Liver (tissue), 9 donors: ENCODE data around the gene RAPGEF6. TPM values are rescaled to one million over a fixed set of nuclear protein-coding genes. Genes with fewer than 3 reads are reported as not detected.

ENCODE experiments used
- DNase-seq: peaks from one replicate; pipeline ENCODE4 v3.0.0-alpha.2; 2017; ENCODE audit warnings: low spot score
- H3K27ac ChIP-seq, 2 donors: one replicate each; pipeline ENCODE4 v1.7.0; 2013; ENCODE audit warnings: inconsistent platforms in 2 of 2, low read length in 2 of 2, control low read depth in 1 of 2, low read depth in 1 of 2, mild to moderate bottlenecking in 1 of 2
- H3K27me3 ChIP-seq, 4 donors: one replicate each; pipeline versions ENCODE4 v1.6.1 to v1.7.0; 2013; ENCODE audit warnings: low read length in 3 of 4, inconsistent platforms in 1 of 4, mild to moderate bottlenecking in 1 of 4, moderate library complexity in 1 of 4; ENCODE audit not compliant: control insufficient read depth in 4 of 4, insufficient read depth in 4 of 4
- H3K36me3 ChIP-seq, 4 donors: one replicate each; pipeline versions ENCODE4 v1.6.1 to v1.7.0; 2013; ENCODE audit warnings: low read length in 3 of 4, mild to moderate bottlenecking in 3 of 4, low read depth in 1 of 4, moderate library complexity in 1 of 4; ENCODE audit not compliant: control insufficient read depth in 4 of 4, insufficient read depth in 3 of 4
- H3K4me1 ChIP-seq, 4 donors: one replicate each; pipeline versions ENCODE4 v1.6.1 to v1.7.0; 2013; ENCODE audit warnings: low read length in 3 of 4, mild to moderate bottlenecking in 3 of 4, moderate library complexity in 1 of 4; ENCODE audit not compliant: control insufficient read depth in 4 of 4, insufficient read depth in 4 of 4
- H3K4me3 ChIP-seq, 3 donors: one replicate each; pipeline versions ENCODE4 v1.6.1 to v1.7.0; 2013; ENCODE audit warnings: low read length in 3 of 3, control low read depth in 1 of 3, low read depth in 1 of 3, mild to moderate bottlenecking in 1 of 3
- H3K9ac ChIP-seq, 2 donors: one replicate each; pipeline ENCODE4 v1.7.0; 2013; ENCODE audit warnings: low read length in 2 of 2, mild to moderate bottlenecking in 2 of 2, moderate library complexity in 2 of 2, control low read depth in 1 of 2, low read depth in 1 of 2
- H3K9me3 ChIP-seq, 4 donors: one replicate each; pipeline versions ENCODE4 v1.6.1 to v1.7.0; 2013; ENCODE audit warnings: low read length in 3 of 4; ENCODE audit not compliant: control insufficient read depth in 4 of 4
- ATF3 ChIP-seq: IDR thresholded peaks from 2 replicates; pipeline ENCODE4 v1.6.1; 2016; ENCODE audit warnings: antibody characterized with exemption
- CTCF ChIP-seq: fragments of 150-350 bp; IDR thresholded peaks from 2 replicates; pipeline ENCODE4 v1.5.1; 2017; ENCODE audit warnings: improper control_type of control experiment, low read depth, low read length; ENCODE audit not compliant: missing input control
- EGR1 ChIP-seq, 2 donors: IDR thresholded peaks; 2 replicates each; pipeline ENCODE4 v1.6.1; 2016 to 2018; ENCODE audit warnings: antibody characterized with exemption in 2 of 2, low read depth in 2 of 2
- FOXA1 ChIP-seq: IDR thresholded peaks from 2 replicates; pipeline ENCODE4 v1.6.1; 2016; ENCODE audit warnings: antibody characterized with exemption
- FOXA2 ChIP-seq: IDR thresholded peaks from 2 replicates; pipeline ENCODE4 v1.6.1; 2016; ENCODE audit warnings: antibody characterized with exemption
- GABPA ChIP-seq, 2 donors: IDR thresholded peaks in 1 of 2; conservative IDR thresholded peaks in 1 of 2; 2 replicates each; pipeline ENCODE4 v1.6.1; 2016; ENCODE audit warnings: antibody characterized with exemption in 2 of 2, mild to moderate bottlenecking in 1 of 2, moderate library complexity in 1 of 2
- HNF4A ChIP-seq, 2 donors: conservative IDR thresholded peaks; 2 replicates each; pipeline ENCODE4 v1.6.1; 2016; ENCODE audit warnings: antibody characterized with exemption in 2 of 2, mild to moderate bottlenecking in 2 of 2
- HNF4G ChIP-seq: IDR thresholded peaks from 2 replicates; pipeline ENCODE4 v1.6.1; 2016; ENCODE audit warnings: antibody characterized with exemption
- JUND ChIP-seq, 2 donors: IDR thresholded peaks; 2 replicates each; pipeline ENCODE4 v1.6.1; 2016; ENCODE audit warnings: antibody characterized with exemption in 2 of 2
- MAX ChIP-seq: IDR thresholded peaks from 2 replicates; pipeline ENCODE4 v1.6.1; 2016; ENCODE audit warnings: antibody characterized with exemption
- NR2F2 ChIP-seq: IDR thresholded peaks from 2 replicates; pipeline ENCODE4 v1.6.1; 2016; ENCODE audit warnings: antibody characterized with exemption
- RAD21 ChIP-seq, 2 donors: IDR thresholded peaks; 2 replicates each; pipeline ENCODE4 v1.6.1; 2016; ENCODE audit warnings: antibody characterized with exemption in 2 of 2, mild to moderate bottlenecking in 2 of 2
- REST ChIP-seq: IDR thresholded peaks from 2 replicates; pipeline ENCODE4 v1.6.1; 2016; ENCODE audit warnings: antibody characterized with exemption, mild to moderate bottlenecking
- RXRA ChIP-seq, 2 donors: IDR thresholded peaks; 2 replicates each; pipeline ENCODE4 v1.6.1; 2017 to 2018; ENCODE audit warnings: antibody characterized with exemption in 2 of 2, mild to moderate bottlenecking in 1 of 2
- SP1 ChIP-seq: IDR thresholded peaks from 2 replicates; pipeline ENCODE4 v1.6.1; 2018; ENCODE audit warnings: antibody characterized with exemption, mild to moderate bottlenecking
- TAF1 ChIP-seq: conservative IDR thresholded peaks from 2 replicates; pipeline ENCODE4 v1.6.1; 2016; ENCODE audit warnings: antibody characterized with exemption, mild to moderate bottlenecking
- YY1 ChIP-seq: IDR thresholded peaks from 2 replicates; pipeline ENCODE4 v1.6.1; 2016; ENCODE audit warnings: antibody characterized with exemption, mild to moderate bottlenecking
- ZBTB33 ChIP-seq: IDR thresholded peaks from 2 replicates; pipeline ENCODE4 v1.6.1; 2016; ENCODE audit warnings: antibody characterized with exemption
- WGBS: extraction: QIAGEN DNeasy Blood & Tissue Kit; methylation state at CpG from one replicate; pipeline ENCODE4 v1.1.7; 2013; 5-methylcytosine and 5-hydroxymethylcytosine counted together
- polyA plus RNA-seq, 2 donors: library from polyadenylated mRNA; stranded (reverse) in 1 of 2; unstranded in 1 of 2; fragments of 200-250 nt in 1 of 2; fragments of >200 nt in 1 of 2; fragmentation: Nextera tagmentation in 1 of 2; extraction: Ambion mirVana in 1 of 2; gene quantifications; one replicate each; pipeline versions ENCODE4 v1.2.1 to v1.2.3, GENCODE V29; 2013 to 2015
- total RNA-seq, 2 donors: library from RNA; depleted of rRNA; stranded (reverse); fragments of >200 nt; gene quantifications; one replicate each; pipeline ENCODE4 v1.2.3, GENCODE V29; 2014
- donor health status: healthy.
- donor health status: healthy.
- donor health status: healthy.
- donor health status: healthy.
- donor health status: healthy.

Gene RAPGEF6
- total and polyA plus RNA-seq, 4 donors: 1.7 to 16.1 (median 8.6) TPM

- no peak for TF ChIP-seq ATF3
- no peak for TF ChIP-seq NR2F2
- TF ChIP-seq FOXA2: no peak
- TF ChIP-seq FOXA1: no peak
- no peak for TF ChIP-seq EGR1 (IDR thresholded peaks at IDR 0.05; ENCODE audit: low read depth in 2 of 2)
- TF ChIP-seq RAD21 (IDR thresholded peaks at IDR 0.05): no peak
- no peak for TF ChIP-seq TAF1
- TF ChIP-seq YY1: no peak
- no peak for TF ChIP-seq RXRA (IDR thresholded peaks at IDR 0.05)
- TF ChIP-seq SP1: no peak
- TF ChIP-seq REST: no peak
- Histone ChIP-seq H3K4me1 (peaks cover 0 to 16% (median 3%) of the 10 kb centered on the region in 4 donors), H3K27ac (no peak overlapping the region), H3K4me3 (no peak overlapping the region), H3K36me3 (peaks cover 3 to 32% (median 10%) of the 10 kb centered on the region in 4 donors), H3K27me3 (no peaks in the 10 kb centered on the region), H3K9me3 (no peaks in the 10 kb centered on the region), H3K9ac (no peak overlapping the region)
- DNase-seq: no peak
Observed at GRCh38 chr5:131671409-131671808, 36.4 kb upstream of the RAPGEF6 start.

- Histone ChIP-seq H3K4me1 (no peaks in the 10 kb centered on the region), H3K9ac (no peak overlapping the region), H3K27ac (no peak overlapping the region), H3K36me3 (peaks cover 5 to 31% (median 18%) of the 10 kb centered on the region in 4 donors), H3K4me3 (no peak overlapping the region), H3K9me3 (no peaks in the 10 kb centered on the region), H3K27me3 (no peaks in the 10 kb centered on the region)
- WGBS: 98% methylated on average over 1 of the region's 1 CpG
- TF ChIP-seq HNF4A (conservative IDR thresholded peaks at IDR 0.05): no peak
- no peak for TF ChIP-seq ZBTB33
- TF ChIP-seq ATF3: no peak
- TF ChIP-seq EGR1 (IDR thresholded peaks at IDR 0.05; ENCODE audit: low read depth in 2 of 2): no peak
- TF ChIP-seq YY1: no peak
- no peak for TF ChIP-seq JUND (IDR thresholded peaks at IDR 0.05)
- no peak for TF ChIP-seq HNF4G
- TF ChIP-seq MAX: no peak
- no peak for TF ChIP-seq NR2F2
- no peak for TF ChIP-seq GABPA (IDR thresholded peaks at IDR 0.05 in 1 of 2, conservative IDR thresholded peaks at IDR 0.05 in 1 of 2)
- no peak for TF ChIP-seq REST
- TF ChIP-seq FOXA2: no peak
- no peak for TF ChIP-seq FOXA1
- no peak for TF ChIP-seq CTCF
- no peak for TF ChIP-seq RXRA (IDR thresholded peaks at IDR 0.05)
- no peak for TF ChIP-seq TAF1
- no peak for TF ChIP-seq RAD21 (IDR thresholded peaks at IDR 0.05)
- no peak for DNase-seq
Observed at GRCh38 chr5:131664929-131665328, 29.9 kb upstream of the RAPGEF6 start.
